Neural progenitor cell (in vitro differentiated cells): ENCODE data around the gene SLC25A34.

Source experiments
- EZH2phosphoT487 ChIP-seq: fragments of 200-600 bp; sonication (generic); IDR thresholded peaks from 2 replicates; pipeline ENCODE4 v1.6.1; 2017; ENCODE audit warnings: antibody characterized with exemption
- TF ChIP-seq, protein P1 (sequence below): fragments of 200-600 bp; sonication (generic); IDR thresholded peaks from 2 replicates; pipeline ENCODE4 v1.5.1; 2017; ENCODE audit warnings: antibody characterized with exemption, mild to moderate bottlenecking

GRCh38 chr1:15735304-15736037 lies 587 bp upstream of the SLC25A34 start:
- TF ChIP-seq, protein P1, sequence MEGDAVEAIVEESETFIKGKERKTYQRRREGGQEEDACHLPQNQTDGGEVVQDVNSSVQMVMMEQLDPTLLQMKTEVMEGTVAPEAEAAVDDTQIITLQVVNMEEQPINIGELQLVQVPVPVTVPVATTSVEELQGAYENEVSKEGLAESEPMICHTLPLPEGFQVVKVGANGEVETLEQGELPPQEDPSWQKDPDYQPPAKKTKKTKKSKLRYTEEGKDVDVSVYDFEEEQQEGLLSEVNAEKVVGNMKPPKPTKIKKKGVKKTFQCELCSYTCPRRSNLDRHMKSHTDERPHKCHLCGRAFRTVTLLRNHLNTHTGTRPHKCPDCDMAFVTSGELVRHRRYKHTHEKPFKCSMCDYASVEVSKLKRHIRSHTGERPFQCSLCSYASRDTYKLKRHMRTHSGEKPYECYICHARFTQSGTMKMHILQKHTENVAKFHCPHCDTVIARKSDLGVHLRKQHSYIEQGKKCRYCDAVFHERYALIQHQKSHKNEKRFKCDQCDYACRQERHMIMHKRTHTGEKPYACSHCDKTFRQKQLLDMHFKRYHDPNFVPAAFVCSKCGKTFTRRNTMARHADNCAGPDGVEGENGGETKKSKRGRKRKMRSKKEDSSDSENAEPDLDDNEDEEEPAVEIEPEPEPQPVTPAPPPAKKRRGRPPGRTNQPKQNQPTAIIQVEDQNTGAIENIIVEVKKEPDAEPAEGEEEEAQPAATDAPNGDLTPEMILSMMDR, result no peak
- no peak for TF ChIP-seq EZH2phosphoT487
